Erythroblast (primary cell): ENCODE measurements around the gene PRDM11.

Source experiments
- GATA1 ChIP-seq: IDR thresholded peaks from 2 replicates; pipeline ENCODE4 v1.6.1; 2011; ENCODE audit warnings: low read depth, mild to moderate bottlenecking, control low read depth, low read length, moderate library complexity
- POLR2A ChIP-seq: IDR thresholded peaks from 2 replicates; pipeline ENCODE4 v1.6.1; 2011; ENCODE audit warnings: mild to moderate bottlenecking, low read length

GRCh38 chr11:45145083-45145378, 1.4 kb upstream of the PRDM11 start:
- TF ChIP-seq POLR2A (no peak), GATA1 (no peak)
